DMS 273 treated with DMSO at 0.1 percent for 48 hours (cell line): ENCODE results near the gene PNPLA2.

Experiments
- DNase-seq: peaks from one replicate; lab custom pipeline; 2025; lab: John Stamatoyannopoulos, UW

PNPLA2 gene

DNA sequence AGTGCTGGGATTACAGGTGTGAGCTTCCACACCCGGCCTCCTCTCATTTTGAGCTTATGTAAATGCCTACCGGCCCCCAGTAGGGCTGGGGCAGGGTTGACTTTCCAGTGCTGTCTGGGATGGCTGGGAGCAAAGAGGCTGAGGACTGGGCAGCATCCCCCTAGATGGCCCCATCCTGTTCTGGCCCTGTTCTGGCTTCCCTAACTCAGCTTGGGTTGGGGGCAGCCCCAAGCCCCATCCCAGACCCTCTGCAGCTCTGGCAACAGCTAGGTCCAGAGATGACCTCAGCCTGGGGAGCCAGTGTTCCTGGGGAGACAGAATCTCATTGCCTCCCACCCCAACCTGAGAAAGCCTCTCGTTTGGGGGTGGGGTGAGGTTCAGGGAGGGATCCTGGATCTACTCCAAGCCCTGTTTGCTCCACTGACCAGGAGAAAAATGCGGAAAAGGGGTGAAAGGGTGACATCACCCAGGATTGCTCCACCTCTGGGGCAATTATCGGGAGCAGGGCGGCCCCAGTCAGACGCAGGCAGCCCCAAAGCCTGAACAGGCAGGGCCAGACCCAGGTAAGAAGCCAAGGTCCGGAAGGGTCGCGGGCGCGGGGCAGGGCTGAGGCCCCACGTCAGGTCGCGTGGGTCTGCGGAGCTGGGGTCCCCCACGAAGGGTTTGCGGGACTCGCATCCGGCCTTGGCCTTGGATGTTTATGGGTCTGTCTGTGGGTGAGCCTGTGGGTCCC is at the start of gene PNPLA2:
Gene PNPLA2 (plus strand): TSS at position 519 of the 733 bp plus-strand sequence. CDS start 805 bp downstream, outside the sequence.
- DNase-seq: no peak

DNA sequence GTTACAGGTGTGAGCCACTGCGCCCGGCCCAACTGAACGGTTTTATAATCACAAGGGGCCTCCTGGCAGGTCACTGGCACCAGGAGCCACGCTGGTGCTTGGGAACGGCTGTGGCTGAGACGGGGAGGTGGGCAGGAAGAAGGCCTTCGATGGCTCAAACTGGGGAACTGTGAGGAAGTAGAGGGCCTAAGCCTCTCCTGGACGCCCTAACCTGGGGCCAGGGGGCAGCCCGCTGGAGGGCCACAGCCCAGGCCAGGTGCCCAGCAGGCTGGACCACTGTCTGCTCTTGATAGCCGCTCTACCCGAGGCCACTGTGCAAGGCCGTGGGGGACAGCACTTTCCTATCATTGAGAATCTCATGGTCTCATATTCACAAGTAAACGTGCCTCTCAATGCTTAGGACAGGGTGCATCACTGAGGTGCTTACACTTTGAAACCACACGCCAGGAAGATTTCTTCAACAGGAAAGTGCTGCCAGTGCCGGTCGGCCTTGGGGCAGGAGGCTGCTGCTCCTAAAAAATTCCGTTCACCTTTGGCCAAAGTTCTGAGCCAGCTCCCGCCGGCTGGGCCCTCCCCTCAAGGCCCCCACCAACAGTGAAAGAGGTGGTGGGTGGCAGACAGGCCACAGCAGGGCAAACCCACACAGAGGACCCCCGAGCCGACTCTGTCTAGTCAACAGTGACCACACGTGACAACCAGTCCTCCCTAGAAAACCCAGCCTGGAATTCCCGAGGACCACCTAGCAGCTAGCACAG is 48.6 kb upstream of the PNPLA2 start:
- no peak for DNase-seq

GRCh38 chr11:770642-771616 is 47.8 kb upstream of the PNPLA2 start:
- no peak for DNase-seq

DNA sequence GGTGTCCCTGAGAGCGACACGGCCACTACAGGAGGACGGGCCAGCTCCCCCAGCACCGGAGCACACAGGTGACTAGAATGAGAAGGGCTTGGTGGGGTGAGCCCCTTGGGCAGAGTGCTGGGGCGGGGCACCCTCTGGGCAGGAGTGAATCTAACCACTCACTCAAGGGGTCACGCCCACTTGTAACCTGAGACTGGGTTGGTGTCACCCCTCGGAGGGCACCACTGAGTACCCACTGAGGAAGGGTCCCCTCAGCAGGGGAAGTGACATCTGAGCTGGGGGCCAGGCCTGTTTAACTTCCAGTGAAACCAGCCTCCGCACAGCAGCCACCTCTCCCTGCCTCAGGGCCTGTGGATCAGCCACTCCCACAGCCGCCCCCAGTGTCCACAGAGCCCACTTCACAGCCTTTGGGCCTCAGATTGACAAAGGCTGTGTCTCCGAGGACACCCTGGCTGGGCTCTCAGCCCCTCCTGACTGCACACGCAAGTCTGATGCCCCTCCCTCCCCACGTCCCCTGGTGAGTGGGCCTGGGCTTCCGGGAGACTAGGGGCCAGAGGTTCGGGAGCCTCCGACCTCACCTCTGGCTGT is 47.0 kb upstream of the PNPLA2 start:
- DNase-seq: no peak

DNA sequence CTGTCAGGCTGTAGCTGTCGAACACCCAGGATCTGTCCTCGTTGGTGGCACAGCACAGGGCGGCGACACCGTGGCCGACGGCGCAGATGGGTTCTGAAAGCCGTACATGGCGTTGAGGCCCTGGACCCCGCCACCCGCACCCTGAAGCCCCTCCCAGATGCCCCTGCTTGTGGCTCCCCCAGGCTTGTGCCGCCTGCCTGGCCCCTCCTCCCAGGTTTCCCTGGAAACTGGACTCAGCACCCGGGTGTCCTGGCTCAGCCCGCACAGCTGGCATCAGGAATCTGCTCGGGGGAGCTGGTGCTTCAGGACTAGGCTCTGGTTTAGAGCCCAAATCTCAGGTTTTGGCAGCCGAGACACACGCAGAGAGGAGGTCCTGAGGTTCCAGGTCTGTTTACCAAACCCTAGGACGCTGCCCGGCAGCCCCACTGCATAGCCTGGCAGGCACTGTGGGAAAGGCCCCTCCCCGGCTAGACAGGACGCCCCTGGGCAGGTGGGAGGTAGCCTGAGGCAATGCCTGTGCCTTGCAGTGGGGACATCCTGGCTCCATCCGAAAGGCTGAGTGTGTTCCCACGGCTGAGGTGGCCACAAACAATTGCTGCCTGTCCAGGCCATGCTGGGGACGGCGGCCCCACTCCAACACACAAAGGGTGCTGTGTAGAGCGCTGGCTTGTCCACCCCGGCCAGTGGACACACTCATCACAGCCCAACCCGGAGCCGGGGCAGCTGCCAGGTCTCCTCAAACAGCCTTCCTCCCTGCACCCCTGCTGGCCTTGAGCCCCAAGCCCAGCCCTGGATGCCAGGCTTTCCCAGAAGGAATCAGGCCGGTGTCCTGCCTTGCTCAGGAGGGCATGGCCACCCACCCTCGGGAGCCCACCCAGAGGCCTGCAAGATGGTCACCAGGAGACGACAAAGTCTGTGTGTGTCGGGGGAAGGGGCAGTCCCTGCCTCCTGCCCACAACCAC is 46.0 kb upstream of the PNPLA2 start:
- no peak for DNase-seq

DNA sequence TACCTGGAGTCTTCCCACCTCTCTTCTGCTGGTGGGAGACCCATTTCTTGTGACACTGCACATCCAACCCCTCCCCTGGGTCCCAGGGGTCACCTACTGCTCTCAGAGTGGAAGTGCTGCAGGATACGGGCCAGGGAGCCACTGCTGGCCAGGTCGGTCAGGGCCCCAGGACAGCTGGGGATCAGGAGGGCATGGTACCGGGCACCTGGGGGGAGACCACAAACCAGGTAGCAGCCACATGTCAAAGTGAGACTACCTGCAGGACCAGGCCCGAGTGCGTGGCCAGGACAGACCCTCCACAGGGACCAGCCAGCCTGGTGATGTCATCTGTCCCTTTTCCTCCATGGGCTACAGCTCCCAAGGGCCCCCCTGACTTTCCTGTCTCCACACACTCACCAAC is 45.3 kb upstream of the PNPLA2 start:
- DNase-seq: no peak

- DNase-seq: no peak
Measured at GRCh38 chr11:773830-774229, 44.9 kb upstream of the PNPLA2 start.

- DNase-seq: no peak
Measured at GRCh38 chr11:774873-775592, 43.7 kb upstream of the PNPLA2 start.

- no peak for DNase-seq
Measured at GRCh38 chr11:776263-776560, 42.5 kb upstream of the PNPLA2 start.

DNA sequence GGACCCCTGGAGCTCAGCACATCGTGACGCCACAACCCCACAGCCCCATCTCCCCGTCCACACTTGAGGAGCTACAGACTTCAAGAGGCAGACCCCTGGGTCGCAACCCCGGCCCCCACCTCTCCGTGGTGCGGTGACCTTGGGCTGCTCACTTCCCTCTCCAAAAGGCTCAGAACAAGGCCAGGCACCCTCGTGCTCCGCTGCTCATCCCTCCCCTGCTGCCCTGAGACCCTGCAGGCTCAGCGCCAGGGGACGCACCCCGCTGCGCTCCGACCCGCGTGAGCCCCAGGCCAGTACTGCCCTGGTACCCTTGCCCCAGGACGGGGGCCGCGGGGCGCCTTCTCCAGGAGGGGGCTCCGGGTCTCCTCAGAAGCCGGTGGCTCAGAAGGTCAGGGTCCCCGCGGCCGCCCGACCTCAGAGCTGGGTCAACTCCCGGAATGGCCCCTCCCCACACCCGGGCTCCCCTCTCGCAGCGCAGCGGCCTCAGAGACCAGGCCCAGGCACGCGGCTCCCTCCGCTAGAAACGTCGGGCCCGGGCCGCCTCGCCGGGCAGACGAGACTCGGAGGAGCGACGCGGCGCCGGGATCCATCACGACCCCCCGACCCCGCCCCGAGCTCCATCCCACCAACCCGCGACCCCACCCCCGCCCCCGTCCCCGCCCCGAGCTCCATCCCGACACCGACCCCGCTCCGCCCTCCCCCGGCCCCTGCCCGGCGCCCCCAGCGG is 42.0 kb upstream of the PNPLA2 start:
- no peak for DNase-seq

DNA sequence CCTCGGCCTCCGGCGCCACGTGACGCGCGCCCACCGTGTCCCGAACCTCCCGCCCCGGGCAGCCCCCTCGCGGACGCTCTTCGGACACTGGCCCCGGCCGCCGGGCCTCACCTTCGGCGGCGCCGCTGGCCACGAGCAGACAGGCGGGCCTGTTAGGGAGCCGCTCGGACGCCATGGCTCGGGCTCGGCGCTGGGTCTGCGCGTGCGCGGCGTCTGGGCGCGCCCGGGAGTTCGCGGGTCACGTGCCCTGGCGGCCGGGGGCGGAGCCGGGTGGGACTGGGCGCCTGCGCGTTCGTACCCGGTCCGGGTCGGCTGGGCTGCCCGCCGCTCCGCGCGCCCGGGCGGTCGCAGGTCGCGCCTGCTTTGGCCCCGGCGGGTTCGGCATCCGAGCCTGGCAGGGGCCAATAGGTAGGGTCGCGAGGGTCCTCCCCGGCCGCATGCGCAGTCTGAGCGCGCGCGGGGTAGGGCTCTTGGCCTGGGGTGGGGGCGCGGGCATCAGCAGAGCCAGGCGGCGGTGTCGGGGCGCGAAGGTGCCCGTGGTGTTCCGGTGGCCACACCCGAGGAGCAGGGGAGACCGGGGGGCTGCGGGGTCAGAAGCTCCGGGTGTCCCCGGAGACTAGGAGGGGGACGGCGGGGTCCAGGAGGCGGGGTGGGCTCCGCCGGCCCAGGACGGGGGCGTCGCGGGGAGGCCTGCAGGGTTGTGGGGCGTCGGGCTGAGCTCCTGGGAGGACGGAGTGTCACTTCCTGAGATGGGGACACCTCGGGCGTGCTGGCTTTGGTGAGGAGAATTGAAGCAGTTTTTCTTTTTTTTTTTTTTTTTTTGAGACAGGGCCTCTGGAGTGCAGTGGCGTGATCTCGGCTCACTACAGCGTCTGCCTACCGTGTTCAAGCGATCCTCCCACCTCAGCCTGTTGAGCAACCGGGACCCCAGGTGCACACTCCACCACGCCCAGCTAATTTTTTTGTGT is 41.1 kb upstream of the PNPLA2 start, which contains the start of gene GATD1:
Gene GATD1 (minus strand): TSS at position 200 of the 968 bp plus-strand sequence. CDS start 25 bp downstream, at position 175.
- no peak for DNase-seq

DNA sequence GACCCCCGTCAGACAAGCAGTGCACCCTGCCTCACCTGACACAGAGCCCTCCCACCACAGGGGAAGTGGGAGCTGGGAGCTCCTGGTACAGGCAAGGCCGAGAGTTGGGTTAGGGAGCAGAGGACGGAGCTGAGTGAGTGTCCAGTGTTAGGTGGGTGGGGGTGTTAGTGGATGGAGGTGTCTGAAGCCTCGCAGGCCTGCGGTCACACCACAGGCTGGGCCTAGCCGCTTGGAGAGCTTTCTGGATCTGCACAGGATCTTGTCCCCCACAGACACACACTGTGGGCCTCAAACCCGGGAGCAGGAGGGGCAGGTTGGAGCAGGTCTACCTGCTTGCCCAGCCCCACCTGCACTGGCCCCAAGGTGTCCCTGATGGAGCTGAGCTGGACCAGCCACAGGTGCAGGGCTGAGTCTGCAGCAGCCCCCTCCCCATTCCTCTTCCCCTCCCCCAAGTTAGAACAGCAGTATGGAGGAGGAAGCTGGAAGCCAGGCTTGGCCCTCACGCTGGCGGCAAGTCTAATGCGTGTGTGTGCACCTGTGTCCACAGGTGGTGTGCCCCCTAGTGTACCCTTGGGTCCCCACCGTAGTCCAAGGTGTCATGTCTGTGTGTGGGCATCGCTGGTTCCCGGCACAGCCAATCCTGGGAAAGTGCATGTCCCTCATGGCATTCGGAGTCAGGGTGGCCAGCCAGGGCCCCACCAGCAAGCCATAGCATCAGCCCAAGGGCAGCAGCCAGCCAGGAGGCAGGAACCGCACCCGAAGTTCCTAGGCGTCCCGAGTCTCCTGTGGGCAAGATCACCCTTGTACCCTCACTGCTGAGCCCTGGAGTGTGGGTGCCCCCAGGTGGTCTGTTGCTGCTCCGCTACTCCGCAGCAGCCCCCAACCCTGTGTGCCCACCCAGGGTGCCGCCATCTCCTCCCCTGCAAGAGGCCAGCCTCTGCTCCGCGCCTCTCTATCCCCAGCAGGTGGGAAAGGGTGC is 39.4 kb upstream of the PNPLA2 start:
- no peak for DNase-seq

DNA sequence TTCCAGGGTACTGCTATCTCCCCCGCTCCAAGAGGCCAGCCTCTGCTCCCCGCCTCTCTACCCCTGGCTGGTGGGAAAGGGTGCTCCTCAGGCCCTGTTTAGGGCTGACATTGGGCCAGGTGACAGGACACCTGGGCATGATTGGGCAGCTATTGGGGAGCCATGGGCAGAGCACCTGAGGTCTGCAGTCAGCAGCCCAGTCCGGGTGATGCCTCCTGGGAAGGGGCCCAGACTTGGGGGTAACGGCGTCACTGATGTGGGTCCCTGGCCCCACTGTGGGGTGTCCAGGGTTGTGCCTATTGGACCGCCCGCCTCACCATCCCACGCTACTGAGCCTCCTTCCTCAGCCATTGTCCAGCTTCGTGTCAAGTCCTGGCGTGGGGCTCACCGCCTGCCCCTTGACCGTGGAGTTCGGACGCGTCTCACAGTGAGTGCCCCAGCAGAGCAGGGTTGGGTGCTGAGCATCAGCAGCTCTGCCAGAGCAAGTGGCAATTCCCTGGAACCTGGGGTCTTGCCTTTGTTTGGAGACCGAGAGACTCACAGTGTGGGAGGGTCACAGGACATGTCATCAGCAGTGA is 38.7 kb upstream of the PNPLA2 start:
- no peak for DNase-seq

DNA sequence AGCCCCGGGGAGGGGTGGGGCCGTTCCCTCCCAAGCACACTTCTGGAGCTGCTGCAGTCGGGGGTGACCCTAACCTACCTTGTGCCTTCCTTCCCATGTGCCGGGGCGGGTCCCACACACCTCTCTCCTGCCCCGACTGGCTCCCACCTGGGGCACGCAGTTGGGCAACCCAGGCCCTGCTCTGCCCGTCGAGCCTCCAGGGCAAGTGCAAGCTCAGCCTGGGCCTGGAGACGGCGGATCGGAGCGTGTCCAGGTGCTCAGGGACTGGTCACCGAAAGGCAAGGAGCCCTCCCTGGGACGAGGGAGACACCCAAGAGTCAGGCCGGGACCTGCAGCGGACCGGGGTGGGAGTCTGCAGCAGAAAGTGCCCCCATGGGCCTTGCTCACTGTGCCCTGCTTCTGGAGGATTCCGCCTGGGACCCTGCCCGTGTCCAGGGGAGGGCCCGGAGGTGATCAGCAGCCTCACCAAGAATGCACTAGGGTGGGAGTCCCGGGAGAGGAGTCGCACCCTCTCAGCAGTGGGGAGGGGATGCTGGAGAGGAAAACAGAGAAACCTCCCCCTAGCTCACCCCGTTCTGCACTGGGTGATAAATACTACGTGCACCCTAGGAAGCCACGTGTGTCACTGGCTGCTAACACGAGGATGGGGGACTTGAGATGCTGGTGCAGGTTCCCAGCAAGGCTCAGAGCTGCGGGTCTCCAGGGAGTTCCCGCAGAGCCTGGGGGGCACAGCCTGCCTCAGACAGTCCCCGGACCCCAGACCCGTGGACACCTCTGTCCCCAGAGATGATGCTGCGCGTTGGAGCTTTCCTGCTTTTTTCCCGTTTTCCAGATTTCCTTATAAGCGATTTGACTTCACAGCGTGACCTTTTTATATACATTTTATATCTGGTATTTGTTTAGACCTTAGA is 36.2 kb upstream of the PNPLA2 start:
- no peak for DNase-seq

DNA sequence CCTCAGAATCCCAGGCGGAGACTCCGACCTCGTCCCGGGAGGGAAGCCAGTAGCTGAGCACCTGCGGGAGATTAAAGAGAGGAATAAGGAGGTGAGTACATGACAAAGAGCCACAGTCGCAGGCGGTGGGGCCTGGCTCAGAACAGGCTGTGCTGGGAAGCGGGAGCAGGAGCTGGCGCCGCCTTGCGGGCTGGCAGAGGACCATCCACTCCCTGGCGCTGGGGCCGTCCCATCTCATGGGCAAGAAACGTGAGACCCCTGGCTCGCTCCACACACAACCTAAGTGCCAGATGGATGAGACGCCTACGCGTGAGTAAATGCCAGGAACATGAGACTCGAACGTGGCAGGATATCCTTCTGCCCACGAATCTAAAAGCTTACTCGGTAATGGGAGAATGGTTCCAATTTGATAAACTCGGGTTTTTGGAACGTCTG is 35.1 kb upstream of the PNPLA2 start:
- DNase-seq: peak; percentile 95
